ENCODE measurements around the gene SPOUT1.
A peak's percentile ranks its signal among the peaks of the same experiment; 100 is the strongest.

The SPOUT1 gene

DNA sequence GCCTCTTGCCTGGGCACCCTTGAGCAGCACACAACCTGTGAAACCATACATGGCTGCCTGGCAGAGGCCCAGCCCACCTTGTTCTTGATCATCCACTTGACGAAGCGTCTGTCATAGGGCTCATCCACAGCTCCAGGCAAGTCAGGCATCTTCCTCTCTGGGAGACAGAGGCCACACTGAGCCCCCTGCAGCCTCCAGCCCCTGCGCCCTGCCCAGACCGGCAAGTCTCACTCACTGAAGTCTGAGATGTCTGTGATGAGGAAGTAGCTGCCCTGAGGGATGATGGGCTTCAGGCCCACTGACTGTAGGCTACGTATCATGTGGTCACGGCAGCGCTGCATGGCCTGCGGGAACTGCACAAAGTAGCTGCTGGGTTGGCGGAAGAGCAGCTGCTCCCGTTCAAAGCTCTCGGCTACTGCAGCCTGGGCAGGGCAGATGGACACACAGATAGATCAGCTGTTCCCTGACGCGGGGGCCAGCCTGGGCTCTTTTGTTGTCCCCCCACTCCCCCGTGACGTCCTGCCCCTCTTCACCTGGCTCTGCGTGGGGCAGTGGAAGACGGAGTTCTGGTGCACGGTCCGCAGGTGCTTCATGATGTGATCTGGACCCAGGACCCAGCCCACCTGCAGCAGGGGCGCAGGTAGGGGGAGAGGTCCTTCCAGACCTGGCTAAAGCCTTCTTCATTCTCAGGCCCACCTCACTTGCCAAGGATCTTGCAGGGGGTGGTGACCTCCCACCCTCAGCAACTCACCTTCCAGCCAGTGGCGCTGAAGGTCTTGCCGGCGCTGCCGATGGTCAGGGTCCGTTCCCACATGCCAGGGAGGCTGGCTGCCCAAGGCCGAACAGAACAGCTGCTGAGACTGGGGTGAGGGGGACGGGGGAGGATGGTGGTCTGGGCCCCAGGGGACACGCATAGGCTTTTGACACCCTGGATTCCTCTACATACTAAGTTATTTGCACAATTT, 5.9 kb upstream of the SPOUT1 start:
- DNase-seq (ENCODE audit: low read depth, low spot score): no peak
- ChIA-PET CTCF (no interaction called here), POLR2A (no interaction called here)
- TF ChIP-seq, protein P1, sequence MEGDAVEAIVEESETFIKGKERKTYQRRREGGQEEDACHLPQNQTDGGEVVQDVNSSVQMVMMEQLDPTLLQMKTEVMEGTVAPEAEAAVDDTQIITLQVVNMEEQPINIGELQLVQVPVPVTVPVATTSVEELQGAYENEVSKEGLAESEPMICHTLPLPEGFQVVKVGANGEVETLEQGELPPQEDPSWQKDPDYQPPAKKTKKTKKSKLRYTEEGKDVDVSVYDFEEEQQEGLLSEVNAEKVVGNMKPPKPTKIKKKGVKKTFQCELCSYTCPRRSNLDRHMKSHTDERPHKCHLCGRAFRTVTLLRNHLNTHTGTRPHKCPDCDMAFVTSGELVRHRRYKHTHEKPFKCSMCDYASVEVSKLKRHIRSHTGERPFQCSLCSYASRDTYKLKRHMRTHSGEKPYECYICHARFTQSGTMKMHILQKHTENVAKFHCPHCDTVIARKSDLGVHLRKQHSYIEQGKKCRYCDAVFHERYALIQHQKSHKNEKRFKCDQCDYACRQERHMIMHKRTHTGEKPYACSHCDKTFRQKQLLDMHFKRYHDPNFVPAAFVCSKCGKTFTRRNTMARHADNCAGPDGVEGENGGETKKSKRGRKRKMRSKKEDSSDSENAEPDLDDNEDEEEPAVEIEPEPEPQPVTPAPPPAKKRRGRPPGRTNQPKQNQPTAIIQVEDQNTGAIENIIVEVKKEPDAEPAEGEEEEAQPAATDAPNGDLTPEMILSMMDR (IDR thresholded peaks at IDR 0.05; ENCODE audit: insufficient read depth, low read length, missing control alignments): no peak
- no peak overlapping the region for H3K4me3 ChIP-seq (ENCODE audit: low read depth, low read length)

DNA sequence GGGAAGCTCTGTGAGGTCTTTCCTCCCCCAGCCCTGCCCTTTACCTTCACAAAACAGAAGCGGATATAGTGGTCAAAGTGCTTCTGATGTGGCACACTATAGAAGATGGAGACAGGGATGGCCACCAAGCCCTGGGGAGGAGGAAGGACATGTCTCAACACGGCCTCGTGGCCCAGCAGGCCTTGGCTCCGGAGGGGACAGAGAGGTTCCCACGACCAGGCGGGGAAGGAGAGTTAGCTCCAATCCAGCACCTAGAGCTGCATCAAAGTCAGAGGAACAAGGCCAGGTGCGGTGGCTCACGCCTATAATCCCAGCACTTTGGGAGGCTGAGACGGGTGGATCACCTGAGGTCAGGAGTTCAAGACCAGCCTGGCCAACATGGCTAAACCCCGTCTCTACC, 4.1 kb upstream of the SPOUT1 start:
- no peak for DNase-seq (ENCODE audit: low read depth, low spot score)
- ChIA-PET POLR2A (no interaction called here), CTCF (interaction anchor here (3.5 kb wide), 1 partner anchor 16 kb away, joined by 14 read pairs; the partner anchor contains the start of gene ENDOG)
- TF ChIP-seq, protein P1 (IDR thresholded peaks at IDR 0.05; ENCODE audit: insufficient read depth, low read length, missing control alignments): no peak
- H3K4me3 ChIP-seq (ENCODE audit: low read depth, low read length): no peak overlapping the region

DNA sequence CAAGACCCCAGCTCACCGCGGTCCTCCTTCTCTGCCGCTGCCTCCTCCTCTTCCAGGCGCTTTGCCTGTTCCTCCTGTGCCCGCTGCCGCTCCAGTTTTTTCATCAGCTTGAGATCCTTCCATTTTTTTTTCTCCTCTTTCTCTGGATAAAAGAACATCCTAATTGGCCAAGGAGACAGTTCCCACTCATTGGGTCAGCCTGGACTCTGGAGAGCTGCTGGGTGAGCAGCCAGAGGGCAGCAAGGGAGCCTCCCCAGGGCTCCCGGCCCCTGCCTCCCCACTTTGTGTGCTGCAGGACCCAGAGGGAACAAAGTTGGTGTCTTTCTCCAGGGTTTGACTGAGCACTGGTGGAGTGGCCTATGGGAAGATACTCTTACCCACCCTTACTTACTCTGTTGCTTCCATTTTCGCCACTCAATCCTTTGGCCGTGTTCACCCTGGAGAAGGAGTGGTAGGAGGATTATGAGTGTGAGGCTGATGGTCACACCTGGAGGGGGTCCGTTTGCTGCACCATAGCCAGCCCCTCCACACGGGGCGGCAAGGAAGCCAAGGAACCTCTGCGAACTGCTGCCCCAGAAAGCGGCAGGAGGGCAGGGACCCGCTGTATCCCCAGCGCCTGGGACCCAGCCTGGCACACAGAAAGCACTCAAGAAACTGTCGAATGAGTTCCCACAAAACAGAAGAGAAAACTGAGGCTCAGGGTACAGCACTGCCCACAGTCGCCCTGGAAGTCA, 708 bp downstream of the SPOUT1 start:
- CTCF ChIA-PET: interaction anchor here (0.5 to 4.9 kb wide), 2 partner anchors 10 to 12 kb away, joined by 3 to 67 read pairs; partner anchors contain the start of gene ENDOG
- DNase-seq (ENCODE audit: low read depth, low spot score): no peak
- H3K4me3 ChIP-seq (ENCODE audit: low read depth, low read length): peak overlapping the region; percentile 89
- TF ChIP-seq, protein P1 (IDR thresholded peaks at IDR 0.05; ENCODE audit: insufficient read depth, low read length, missing control alignments): no peak
- POLR2A ChIA-PET: interaction anchor here (1.6 kb wide), 1 partner anchor 11 kb away, joined by 13 read pairs; the partner anchor contains the start of gene ENDOG

DNA sequence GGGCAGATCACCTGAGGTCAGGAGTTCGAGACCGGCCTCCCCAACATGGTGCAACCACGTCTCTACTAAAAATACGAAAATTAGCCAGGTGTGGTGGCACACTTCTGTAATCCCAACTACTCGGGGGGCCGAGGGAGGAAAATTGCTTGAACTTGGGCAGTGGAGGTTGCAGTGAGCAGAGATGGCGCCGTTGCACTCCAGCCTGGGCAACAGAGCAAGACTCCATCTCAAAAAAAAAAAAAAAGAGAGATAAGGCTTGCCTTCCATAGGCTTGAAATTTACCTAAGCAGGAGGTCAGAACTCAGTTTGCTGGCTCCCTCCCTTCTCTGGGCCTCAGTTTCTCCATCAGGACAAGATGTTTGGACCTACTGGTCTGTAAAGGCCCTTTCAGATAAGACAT, 1.3 kb downstream of the SPOUT1 start:
- TF ChIP-seq, protein P1 (IDR thresholded peaks at IDR 0.05; ENCODE audit: insufficient read depth, low read length, missing control alignments): no peak
- POLR2A ChIA-PET: no interaction called here
- DNase-seq (ENCODE audit: low read depth, low spot score): no peak
- CTCF ChIA-PET: interaction anchor here (1.9 to 4.9 kb wide), 2 partner anchors 9 to 95 kb away, joined by 4 to 67 read pairs; partner anchors contain the start of gene ENDOG
- H3K4me3 ChIP-seq (ENCODE audit: low read depth, low read length): peak overlapping the region; percentile 89; the same call in 1 of the 2 replicates

DNA sequence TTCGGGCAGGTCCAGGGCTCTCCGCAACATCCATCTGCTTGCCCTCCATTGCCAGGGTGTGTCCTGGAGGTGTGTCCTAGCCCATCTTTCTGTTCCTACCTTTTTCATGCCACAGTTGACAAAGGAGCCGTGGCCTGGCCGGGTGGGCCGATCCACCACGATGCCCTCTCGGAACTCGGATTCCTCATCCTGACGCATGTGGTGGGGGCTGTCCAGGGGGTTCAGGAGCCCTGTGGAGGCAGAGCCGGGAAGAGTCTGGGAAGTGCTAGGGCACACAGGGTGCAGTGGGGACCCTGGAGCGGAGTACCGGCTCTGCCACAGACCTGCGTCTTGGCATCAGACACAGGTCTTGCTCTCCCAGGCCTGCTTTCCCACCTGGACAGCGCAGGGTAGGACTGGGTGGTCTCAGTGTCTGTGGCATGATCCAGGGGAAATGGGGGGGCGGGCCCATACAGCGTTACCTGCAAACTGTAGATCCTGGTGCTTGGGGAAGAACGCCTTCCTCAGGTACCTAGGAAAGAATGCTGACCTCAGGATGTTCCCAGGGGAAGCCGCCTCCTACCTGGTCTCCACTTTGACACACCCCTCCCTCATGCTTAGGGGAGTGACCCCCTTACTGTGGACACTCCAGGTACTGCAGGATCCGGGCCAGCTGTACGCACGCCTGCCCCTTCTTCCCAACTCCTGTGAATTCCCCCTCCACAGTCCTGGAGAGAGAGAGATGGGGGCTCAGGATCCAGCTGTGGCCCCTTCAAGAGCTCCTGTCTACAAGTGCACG, 3.5 kb downstream of the SPOUT1 start:
- TF ChIP-seq, protein P1 (IDR thresholded peaks at IDR 0.05; ENCODE audit: insufficient read depth, low read length, missing control alignments): no peak
- DNase-seq (ENCODE audit: low read depth, low spot score): no peak
- CTCF ChIA-PET: interaction anchor here (1.9 to 4.9 kb wide), 2 partner anchors 7 to 93 kb away, joined by 4 to 67 read pairs; partner anchors contain the start of gene ENDOG
- no peak overlapping the region for H3K4me3 ChIP-seq (ENCODE audit: low read depth, low read length)
- POLR2A ChIA-PET: no interaction called here

All from AG04449 (cell line).